CD4-positive, alpha-beta T cell treated with Interleukin-17A for 1 hour (primary cell): ENCODE results near the gene RTN4RL1.
"Not testable (repeated sequence)": the region's sequence is repeated elsewhere in the genome, so short reads cannot be mapped to it uniquely, and the experiment has no call there.

ENCODE experiments used
- DNase-seq: peaks from one replicate; pipeline ENCODE4 v3.0.0-alpha.2; 2020

The RTN4RL1 gene

DNA sequence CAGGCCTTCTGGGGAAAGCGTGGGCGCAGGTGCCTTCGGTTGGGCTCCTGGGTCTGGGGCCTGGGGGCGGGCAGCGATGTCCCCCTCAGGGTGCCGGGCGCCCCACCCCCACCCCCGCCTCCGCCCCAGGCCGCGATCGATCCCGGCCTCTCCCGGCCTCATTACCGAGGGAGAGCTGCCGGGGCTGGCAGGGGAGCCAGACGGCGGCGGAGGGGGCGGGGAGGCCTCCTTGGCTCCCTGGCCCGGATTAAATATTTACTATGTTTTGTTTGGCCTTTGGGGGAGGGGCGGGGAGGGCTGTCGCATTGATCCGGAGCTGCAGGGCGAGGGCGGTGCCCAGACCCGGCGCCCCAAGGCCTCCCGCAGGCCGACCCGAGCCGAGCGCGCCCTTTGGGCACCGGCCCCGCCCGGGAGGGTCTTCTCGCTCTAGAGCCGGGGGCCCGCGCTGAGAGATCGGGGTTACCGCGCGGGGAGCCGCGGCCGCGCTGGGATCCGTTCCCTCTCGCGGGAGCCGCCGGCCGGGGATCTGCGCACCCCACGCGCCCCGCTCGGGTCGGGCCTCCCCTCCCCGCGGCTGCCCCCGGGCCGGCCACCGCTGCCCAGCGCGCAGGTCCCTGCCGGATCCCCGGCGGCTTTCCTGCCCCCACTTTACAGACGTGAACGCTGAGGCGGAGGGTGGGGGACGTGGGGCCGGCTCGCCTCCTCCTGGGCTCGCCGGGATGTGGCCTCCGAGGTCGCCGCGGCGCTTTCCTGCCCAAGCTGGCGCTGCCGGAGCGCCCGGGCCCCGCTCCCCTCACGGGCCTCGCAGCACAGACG, 27.0 kb downstream of the RTN4RL1 start:
- DNase-seq, result no peak

DNA sequence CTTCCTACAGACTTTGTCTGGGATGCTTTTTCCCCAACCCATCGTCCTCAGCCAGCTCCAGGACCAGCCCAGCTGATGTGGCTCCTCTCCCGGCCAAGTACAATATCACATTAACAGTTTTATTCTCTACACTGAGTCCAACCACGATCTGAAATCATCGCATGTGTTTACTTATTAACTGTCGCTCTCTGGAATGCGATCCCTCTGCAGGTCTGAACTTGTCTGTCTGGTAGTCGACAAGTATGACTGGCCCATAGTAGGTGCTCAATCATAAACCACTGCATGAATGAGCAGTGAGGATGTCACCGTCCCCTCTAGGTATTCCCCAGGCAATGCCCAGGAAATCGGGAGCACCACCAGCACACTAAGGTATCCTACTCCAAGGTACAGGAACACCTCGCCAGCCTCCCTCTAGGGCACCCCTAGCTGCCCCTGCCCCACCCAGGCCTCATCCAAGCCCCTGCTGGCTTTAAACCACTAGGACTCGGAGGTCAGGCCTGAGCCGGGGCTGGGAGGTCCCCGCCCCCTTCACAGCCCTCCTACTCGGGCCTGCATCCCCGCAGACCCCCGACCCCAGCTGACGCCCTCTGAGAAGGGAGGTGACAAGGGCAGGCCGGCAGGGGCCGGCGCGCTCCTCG, 27.7 kb downstream of the RTN4RL1 start:
- DNase-seq, result no peak

- DNase-seq, result no peak
Observed at GRCh38 chr17:1996800-1997288, 28.3 kb downstream of the RTN4RL1 start.

- DNase-seq, result no peak
Observed at GRCh38 chr17:1995907-1996799, 29.0 kb downstream of the RTN4RL1 start.

- no peak for DNase-seq
Observed at GRCh38 chr17:1995321-1995892, 29.7 kb downstream of the RTN4RL1 start.

GRCh38 chr17:1994707-1995106, 30.4 kb downstream of the RTN4RL1 start:
- no peak for DNase-seq

GRCh38 chr17:1992541-1992940, 32.6 kb downstream of the RTN4RL1 start:
- no peak for DNase-seq

DNA sequence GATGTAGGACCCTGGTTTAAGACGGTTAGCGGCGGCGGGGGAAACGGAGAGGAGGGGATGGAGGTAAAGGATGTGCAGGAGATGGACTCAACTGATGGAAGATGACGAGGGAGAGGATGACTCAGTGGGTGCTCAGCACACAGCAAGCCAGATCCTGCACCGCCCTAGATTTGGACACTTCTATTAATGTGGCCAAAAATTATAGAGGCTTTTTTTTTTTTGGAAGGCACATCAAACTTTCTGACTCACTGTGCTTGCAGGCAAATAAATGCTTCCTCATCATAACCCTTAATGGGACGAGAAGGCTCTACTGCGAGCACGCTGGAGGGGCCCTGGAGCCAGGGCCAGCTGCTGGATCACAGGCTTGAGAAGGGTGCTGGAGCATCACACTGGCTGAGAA, 36.0 kb downstream of the RTN4RL1 start:
- no peak for DNase-seq

- DNase-seq, result no peak
Observed at GRCh38 chr17:1986783-1987451, 38.2 kb downstream of the RTN4RL1 start.

DNA sequence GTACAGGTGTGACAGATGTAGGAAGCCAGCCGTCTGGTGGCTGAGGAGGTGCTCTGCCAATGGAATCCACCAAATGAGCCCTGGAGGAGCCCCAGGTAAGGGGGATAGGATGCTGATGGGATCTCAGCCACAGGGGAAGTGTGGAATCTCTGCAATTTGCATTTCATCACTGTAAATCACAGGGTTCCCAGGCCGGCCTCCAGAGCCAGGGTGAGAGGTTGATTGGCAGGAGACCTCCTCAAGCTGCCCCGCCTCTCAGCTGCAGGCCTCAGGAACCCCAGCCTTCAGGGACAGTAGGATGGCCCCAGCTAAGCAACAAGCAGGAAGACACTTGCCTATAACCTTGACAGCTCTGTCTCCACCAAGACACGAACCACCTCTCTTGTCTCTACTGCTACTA, 39.4 kb downstream of the RTN4RL1 start:
- DNase-seq, result no peak

- DNase-seq, result no peak
Observed at GRCh38 chr17:1985093-1985492, 40.0 kb downstream of the RTN4RL1 start.

- DNase-seq, result not testable (repeated sequence)
Observed at GRCh38 chr17:1982793-1983366, 42.3 kb downstream of the RTN4RL1 start.

DNA sequence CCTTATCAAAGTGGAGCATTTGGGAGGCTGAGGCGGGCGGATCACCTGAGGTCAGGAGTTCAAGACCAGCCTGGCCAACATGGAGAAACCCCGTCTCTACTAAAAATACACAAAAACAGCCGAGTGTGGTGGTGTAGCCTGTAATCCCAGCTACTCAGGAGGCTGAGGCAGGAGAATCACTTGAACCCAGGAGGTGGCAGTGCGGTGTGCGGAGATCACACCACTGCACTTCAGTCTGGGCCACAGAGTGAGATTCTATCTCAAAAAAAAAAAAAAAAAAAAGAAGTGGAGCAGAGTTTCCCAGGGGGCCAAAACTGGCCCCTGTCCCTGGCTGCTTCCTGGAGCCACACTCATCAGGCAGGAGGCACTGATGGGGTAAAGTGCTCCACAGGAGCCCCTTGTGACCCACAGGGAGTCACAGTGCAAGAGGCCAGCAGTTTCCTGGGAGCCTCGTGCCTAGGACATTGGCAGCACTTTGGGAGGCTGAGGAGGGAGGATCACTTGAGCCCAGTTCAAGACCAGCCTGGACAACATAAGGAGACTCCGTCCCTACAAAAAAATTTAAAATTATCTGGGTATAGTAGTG, 44.4 kb downstream of the RTN4RL1 start:
- no peak for DNase-seq

DNA sequence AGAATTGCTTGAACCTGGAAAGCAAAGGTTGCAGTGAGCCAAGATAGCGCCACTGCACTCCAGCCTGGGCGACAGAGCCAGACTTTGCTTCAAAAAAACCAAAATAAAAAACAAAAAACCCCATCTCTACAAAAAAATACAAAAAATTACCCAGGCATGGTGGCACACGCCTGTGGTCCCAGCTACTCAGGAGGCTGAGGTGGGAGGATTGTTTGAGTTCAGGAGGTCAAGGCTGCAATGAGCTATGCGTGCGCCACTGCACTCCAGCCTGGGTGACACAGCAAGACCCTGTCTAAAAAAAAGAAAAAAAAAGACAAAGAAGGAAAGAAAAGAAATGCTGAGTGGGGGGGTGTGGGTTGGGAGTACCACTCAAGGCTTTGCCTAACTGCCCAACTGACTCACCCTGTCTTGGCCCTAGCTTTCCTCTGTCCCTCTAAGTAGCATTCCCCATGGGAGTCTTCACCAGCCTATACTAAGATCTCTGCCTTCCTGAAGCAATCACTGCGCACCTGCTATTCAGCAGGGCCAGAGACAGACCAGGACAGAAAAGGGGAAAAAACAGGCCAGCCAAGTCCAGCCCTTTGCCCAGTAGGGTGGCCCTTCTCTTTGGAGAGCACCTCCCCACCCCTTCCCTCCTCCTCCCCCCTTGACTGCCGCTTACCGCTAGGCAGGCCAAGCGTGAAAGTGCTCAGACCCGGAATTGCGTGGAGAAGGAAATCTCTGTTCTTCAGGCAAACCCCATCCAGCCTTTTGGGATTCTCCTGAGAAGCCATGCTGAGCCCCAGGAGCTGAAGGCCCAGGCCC, 45.8 kb downstream of the RTN4RL1 start:
- no peak for DNase-seq

- DNase-seq, result no peak
Observed at GRCh38 chr17:1978396-1978949, 46.7 kb downstream of the RTN4RL1 start.

GRCh38 chr17:1977583-1978395, 47.3 kb downstream of the RTN4RL1 start:
- no peak for DNase-seq

DNA sequence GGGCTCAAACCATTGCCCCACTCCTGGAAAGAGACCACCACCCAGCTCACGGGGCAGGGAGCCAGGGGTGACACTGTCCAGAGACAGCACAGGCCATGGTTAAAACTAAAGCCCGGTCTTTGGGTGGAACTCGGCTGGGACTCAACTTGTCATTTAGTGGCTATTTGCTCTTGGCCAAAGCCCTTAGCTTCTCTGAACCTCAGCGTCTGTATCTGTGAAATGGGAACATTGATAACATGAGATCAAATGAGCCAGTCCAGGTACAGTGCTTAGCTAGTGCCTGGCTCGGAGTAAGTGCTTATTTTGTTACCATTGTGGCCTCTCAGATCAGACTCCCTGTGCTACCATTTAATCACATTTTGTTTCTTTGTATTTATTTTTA, 48.5 kb downstream of the RTN4RL1 start:
- DNase-seq, result no peak

DNA sequence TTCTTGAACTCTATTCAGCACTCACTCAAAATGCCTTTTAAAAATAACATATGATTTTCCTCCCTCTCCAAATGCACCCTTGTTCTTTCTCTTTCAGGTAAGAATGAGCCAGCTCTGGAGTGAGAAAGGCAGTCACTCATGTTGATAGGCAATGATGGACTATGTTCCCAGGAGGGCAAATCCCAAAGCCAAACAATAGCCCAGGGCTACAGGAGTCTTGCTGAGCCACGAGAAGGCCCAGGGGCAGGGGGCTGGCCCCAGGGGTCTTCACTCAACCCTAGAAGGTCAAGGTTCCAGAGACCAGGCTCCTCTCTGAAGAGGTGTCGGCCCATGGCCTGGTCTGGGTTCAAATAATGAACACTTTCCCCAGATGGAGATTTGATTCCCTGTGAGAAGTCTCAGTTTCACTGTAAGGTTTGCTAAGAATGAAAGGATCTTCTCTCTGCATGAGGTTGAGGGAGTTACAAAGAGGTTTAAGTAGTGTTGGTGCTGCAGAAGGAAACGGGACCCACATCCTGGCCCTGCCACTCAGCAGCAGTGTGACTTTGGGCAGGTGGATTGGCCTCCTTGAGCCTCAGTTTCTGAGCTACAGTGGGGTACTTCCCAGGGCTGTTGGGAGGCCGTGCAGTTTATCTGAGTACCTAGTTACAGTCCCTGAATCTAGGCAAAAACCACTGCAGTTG, 49.0 kb downstream of the RTN4RL1 start:
- peak; percentile 5 for DNase-seq

- no peak for DNase-seq
Observed at GRCh38 chr17:1975573-1975972, 49.6 kb downstream of the RTN4RL1 start.
